ENCODE results near the gene FAF2. TPM values are rescaled to one million over a fixed set of nuclear protein-coding genes. Genes with fewer than 3 reads are reported as not detected.
"Not testable (repeated sequence)": the region's sequence is repeated elsewhere in the genome, so short reads cannot be mapped to it uniquely, and the experiment has no call there.

Gene FAF2
- total RNA-seq, 1 donor from 2014 or later, result 32.3 TPM

DNA sequence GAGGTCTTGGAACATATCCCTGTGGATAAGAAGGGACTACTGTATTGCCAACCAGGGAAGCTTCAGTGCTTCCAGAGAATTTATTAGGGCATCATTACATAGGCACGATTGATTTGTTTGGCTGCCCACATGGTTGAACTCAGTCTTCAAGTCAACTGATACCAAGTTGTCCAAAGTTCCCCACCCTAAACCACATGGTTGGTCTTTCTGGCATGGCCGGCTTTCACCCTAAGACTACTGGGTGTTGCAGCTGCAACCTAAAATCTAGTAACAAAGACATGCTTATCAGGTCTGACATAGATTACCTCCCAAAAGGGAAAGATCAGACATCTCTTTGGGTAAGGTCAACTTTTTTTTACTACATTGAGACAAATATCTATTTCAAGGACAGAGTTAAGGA, 37.0 kb downstream of the FAF2 start:
- Mint-ChIP-seq H3K27ac (no peak overlapping the region), H3K36me3 (peaks cover 25% of the 10 kb centered on the region)
- H3K79me2 ChIP-seq (ENCODE audit: low read depth), result no peaks in the 10 kb centered on the region

GRCh38 chr5:176486189-176486757, 38.1 kb downstream of the FAF2 start:
- no peaks in the 10 kb centered on the region for H3K4me1 Mint-ChIP-seq
- no peak overlapping the region for H2AFZ ChIP-seq (replicated peaks)
- no peak for DNase-seq (ENCODE audit: low spot score)
- H3K27ac ChIP-seq, result no peak overlapping the region
- H3K36me3 ChIP-seq, result peaks cover 6% of the 10 kb centered on the region
- H3K4me3 ChIP-seq, result no peak overlapping the region
- peaks cover 26% of the 10 kb centered on the region for H4K20me1 ChIP-seq (ENCODE audit: low read depth)
- TF ChIP-seq, protein P1, sequence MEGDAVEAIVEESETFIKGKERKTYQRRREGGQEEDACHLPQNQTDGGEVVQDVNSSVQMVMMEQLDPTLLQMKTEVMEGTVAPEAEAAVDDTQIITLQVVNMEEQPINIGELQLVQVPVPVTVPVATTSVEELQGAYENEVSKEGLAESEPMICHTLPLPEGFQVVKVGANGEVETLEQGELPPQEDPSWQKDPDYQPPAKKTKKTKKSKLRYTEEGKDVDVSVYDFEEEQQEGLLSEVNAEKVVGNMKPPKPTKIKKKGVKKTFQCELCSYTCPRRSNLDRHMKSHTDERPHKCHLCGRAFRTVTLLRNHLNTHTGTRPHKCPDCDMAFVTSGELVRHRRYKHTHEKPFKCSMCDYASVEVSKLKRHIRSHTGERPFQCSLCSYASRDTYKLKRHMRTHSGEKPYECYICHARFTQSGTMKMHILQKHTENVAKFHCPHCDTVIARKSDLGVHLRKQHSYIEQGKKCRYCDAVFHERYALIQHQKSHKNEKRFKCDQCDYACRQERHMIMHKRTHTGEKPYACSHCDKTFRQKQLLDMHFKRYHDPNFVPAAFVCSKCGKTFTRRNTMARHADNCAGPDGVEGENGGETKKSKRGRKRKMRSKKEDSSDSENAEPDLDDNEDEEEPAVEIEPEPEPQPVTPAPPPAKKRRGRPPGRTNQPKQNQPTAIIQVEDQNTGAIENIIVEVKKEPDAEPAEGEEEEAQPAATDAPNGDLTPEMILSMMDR (IDR thresholded peaks at IDR 0.05), result no peak
- TF ChIP-seq EZH2 (IDR thresholded peaks at IDR 0.05) (no peak), EZH2phosphoT487 (IDR thresholded peaks at IDR 0.05) (no peak)
- H3K4me3 Mint-ChIP-seq, result no peak overlapping the region
- no peak overlapping the region for H3K9ac ChIP-seq
- no peak overlapping the region for H3K27ac Mint-ChIP-seq
- peaks cover 28% of the 10 kb centered on the region for H3K36me3 Mint-ChIP-seq
- H3F3A ChIP-seq (ENCODE audit: low read depth), result no peaks in the 10 kb centered on the region
- no peaks in the 10 kb centered on the region for H3K9me3 ChIP-seq (ENCODE audit: low read depth)
- no peaks in the 10 kb centered on the region for H3K9me3 Mint-ChIP-seq
- H3K79me2 ChIP-seq (ENCODE audit: low read depth), result no peaks in the 10 kb centered on the region
- no peaks in the 10 kb centered on the region for H3K27me3 Mint-ChIP-seq (ENCODE audit: insufficient read depth, low read depth)
- no peaks in the 10 kb centered on the region for H3K4me1 ChIP-seq
- no peaks in the 10 kb centered on the region for H3K27me3 ChIP-seq
- H3K4me2 ChIP-seq, result no peak overlapping the region

More for the DNA sequence above, 37.0 kb downstream of the FAF2 start:
- TF ChIP-seq EZH2 (IDR thresholded peaks at IDR 0.05) (no peak), EZH2phosphoT487 (IDR thresholded peaks at IDR 0.05) (no peak)
- TF ChIP-seq, protein P1 (IDR thresholded peaks at IDR 0.05), result no peak
- no peaks in the 10 kb centered on the region for H3K27me3 Mint-ChIP-seq (ENCODE audit: insufficient read depth, low read depth)
- no peaks in the 10 kb centered on the region for H3K4me1 Mint-ChIP-seq
- Histone ChIP-seq H4K20me1 (ENCODE audit: low read depth) (peaks cover 21% of the 10 kb centered on the region), H3F3A (ENCODE audit: low read depth) (no peaks in the 10 kb centered on the region), H3K4me2 (no peak overlapping the region), H3K27me3 (no peaks in the 10 kb centered on the region), H3K27ac (no peak overlapping the region), H3K9me3 (ENCODE audit: low read depth) (no peaks in the 10 kb centered on the region), H3K4me3 (no peak overlapping the region), H3K9ac (no peak overlapping the region), H2AFZ (replicated peaks) (no peak overlapping the region), H3K4me1 (no peaks in the 10 kb centered on the region), H3K36me3 (peaks cover 3% of the 10 kb centered on the region)
- no peaks in the 10 kb centered on the region for H3K9me3 Mint-ChIP-seq
- H3K4me3 Mint-ChIP-seq, result no peak overlapping the region
- no peak for DNase-seq (ENCODE audit: low spot score)

DNA sequence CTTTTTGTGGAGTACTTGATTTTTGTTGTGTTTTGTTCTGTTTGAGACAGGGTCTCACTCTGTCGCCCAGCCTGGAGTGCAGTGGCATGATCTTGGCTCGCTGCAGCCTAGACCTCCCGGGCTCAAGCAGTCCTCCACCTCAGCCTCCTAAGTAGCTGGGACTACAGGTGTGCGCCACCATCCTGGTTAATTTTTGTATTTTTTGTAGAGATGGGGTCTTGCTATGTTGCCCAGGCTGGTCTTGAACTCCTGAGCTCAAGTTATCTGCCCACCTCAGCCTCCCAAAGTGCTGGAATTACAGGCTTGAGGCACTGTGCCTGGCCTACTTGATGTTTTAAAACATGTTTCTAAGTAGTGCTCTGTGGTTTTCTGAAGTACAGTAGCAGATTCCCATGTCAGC, 39.0 kb downstream of the FAF2 start:
- not testable (repeated sequence) for H3K27me3 Mint-ChIP-seq (ENCODE audit: insufficient read depth, low read depth); H3K9me3 Mint-ChIP-seq; H3K4me1 Mint-ChIP-seq; H3K27ac Mint-ChIP-seq; H3K4me2 ChIP-seq; H3K4me3 Mint-ChIP-seq; H3K4me1 ChIP-seq; H3K4me3 ChIP-seq; H3F3A ChIP-seq (ENCODE audit: low read depth); H3K9ac ChIP-seq; H3K9me3 ChIP-seq (ENCODE audit: low read depth); H2AFZ ChIP-seq (replicated peaks); H3K79me2 ChIP-seq (ENCODE audit: low read depth); H3K27me3 ChIP-seq; DNase-seq (ENCODE audit: low spot score); H3K27ac ChIP-seq
- H3K36me3 Mint-ChIP-seq, result peaks cover 29% of the 10 kb centered on the region
- H4K20me1 ChIP-seq (ENCODE audit: low read depth), result peaks cover 26% of the 10 kb centered on the region
- H3K36me3 ChIP-seq, result peaks cover 10% of the 10 kb centered on the region

GRCh38 chr5:176489077-176489476, 40.9 kb downstream of the FAF2 start:
- Histone ChIP-seq H3K36me3 (peaks cover 17% of the 10 kb centered on the region), H2AFZ (replicated peaks) (no peak overlapping the region), H3K27me3 (no peaks in the 10 kb centered on the region), H4K20me1 (ENCODE audit: low read depth) (peaks cover 21% of the 10 kb centered on the region), H3K4me2 (no peak overlapping the region), H3K9me3 (ENCODE audit: low read depth) (no peaks in the 10 kb centered on the region), H3K79me2 (ENCODE audit: low read depth) (no peaks in the 10 kb centered on the region), H3K4me1 (no peaks in the 10 kb centered on the region), H3K9ac (no peak overlapping the region), H3K27ac (no peak overlapping the region), H3F3A (ENCODE audit: low read depth) (no peaks in the 10 kb centered on the region), H3K4me3 (no peak overlapping the region)
- Mint-ChIP-seq H3K27ac (no peak overlapping the region), H3K4me1 (no peaks in the 10 kb centered on the region), H3K36me3 (peaks cover 37% of the 10 kb centered on the region), H3K9me3 (no peaks in the 10 kb centered on the region), H3K27me3 (ENCODE audit: insufficient read depth, low read depth) (peaks cover 2% of the 10 kb centered on the region), H3K4me3 (no peak overlapping the region)
- no peak for DNase-seq (ENCODE audit: low spot score)
- TF ChIP-seq EZH2phosphoT487 (IDR thresholded peaks at IDR 0.05), result no peak
- TF ChIP-seq, protein P1 (IDR thresholded peaks at IDR 0.05), result no peak

Measured in neural progenitor cell (in vitro differentiated cells).